Measurements from ENCODE around the gene PARD3B.

The PARD3B gene

DNA sequence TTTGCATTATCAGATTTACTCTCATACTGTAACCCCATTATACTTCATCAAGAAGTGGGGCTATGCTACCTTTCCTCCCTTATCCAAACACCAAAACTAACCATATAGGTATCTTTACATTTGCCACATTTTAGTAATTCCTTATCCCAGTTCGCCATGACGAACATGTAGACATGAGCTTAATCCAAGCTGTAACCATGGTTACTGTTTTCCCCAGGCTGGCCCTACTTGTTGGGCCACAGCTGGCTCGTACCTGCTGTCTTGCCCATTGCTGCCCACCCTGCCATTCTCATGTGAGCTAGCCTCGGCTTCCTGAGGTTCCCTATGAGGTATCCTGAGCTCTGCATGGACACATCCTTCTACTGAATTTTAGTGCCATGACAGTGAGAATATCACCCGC, 117.7 kb downstream of the PARD3B start:
- DNase-seq = no peak

DNA sequence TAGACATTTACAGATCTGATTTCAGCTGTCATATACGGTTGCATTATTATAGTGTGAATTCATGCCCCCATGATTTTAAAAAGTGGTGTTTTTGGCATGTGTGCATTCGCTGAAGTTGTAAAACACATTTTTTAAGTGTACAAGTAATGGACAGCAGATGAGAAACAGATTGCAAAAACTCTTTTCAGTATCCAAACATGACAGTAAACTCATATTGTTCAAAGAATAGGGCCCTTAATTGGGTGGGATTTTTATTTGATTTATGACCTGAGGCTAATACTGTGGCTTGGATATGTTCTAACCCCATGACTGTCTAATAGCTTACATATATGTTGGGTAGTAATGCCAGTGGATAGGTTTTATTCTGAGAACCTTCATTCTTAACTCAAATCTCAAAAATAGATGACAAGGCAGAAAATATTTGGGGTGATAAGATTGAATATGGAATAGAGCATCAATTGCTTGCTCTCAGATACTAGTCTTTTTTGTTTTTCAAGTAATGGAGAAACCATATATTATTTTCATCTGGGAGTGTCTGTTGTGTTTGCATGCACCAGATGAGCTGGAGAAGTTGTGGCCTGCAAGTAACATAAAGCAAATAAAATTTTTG, 118.6 kb downstream of the PARD3B start:
- DNase-seq = no peak

- no peak for DNase-seq
Observed at GRCh38 chr2:204664708-204665121, 119.4 kb downstream of the PARD3B start.

GRCh38 chr2:204665207-204665606, 119.9 kb downstream of the PARD3B start:
- no peak for DNase-seq

- no peak for DNase-seq
Observed at GRCh38 chr2:204665771-204666170, 120.5 kb downstream of the PARD3B start.

GRCh38 chr2:204667990-204668389, 122.7 kb downstream of the PARD3B start:
- DNase-seq = no peak

DNA sequence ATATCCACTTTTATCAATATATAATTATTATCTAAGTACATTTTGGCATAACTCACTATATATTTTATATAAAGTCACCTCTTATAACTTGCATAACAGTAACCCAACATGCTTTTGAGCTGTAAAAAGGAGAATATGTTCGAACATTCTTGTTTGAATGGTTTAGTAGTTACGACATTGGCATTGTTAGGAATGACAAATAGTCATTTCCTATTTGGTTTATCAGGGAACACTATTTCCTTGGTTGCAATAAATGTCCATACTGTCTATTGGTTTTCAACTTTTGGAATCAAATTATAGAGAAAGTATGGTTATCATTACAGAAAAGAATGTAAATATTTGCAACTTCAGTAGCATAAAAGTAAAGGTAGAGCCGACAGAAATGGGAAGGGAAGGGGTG, 124.1 kb downstream of the PARD3B start:
- DNase-seq = no peak

DNA sequence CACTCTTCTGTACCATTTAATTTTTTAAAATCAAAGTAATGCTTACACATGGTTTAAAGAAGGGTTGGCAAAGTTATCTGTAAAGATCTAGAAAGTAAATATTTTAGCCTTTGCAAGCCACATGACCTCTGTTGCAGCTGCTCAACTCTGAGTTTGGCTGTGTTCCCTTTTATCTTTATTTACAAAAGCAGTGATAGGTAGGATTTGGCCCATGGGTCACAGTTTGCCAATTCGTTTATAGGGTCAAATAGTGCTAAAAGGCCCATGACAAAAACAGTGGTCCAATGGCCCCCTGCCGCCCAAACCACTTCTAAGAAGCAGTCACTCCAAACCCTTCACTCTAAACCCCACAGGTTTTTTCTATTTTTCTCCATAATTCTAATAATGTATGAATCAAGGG, 124.8 kb downstream of the PARD3B start:
- no peak for DNase-seq

DNA sequence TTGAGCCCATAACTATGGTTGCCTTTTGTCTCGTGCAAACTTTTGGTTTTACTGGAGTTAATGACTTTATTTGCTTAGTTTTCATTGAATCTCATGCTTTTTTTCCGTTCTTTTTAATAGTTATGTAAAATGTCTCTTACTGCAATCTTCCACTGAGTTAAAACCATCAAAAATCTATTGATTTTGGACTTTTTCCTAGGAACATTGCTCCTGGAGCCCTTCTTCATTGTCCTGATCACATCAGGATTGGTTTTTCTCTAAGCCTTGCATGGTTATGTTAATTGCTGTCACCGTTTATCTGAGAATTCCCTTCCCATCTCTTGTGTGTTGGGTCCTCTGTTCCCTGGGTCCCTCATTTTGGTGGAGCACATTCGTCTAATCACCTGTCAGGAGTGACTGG, 125.5 kb downstream of the PARD3B start:
- DNase-seq = no peak

GRCh38 chr2:204672772-204673171, 127.5 kb downstream of the PARD3B start:
- DNase-seq = no peak

DNA sequence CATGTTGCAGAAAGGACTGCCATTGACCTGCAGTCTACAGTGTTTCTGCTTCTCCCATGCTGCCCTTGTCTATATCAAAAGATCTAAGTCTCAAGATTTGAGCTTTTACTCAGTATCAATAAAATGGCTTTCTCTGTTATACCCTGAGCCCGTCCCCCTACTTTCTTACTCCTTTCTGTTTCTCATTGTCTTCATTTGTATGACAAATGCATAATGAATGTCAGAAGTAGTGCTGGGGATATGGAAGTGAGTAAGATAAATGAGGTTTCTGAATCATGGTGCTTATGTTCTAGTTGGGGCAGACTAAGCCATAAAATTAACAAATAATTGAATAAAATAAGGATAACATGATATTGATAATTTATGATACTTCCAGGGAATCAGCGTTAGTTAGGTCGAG, 128.6 kb downstream of the PARD3B start:
- no peak for DNase-seq

GRCh38 chr2:204678031-204678430, 132.8 kb downstream of the PARD3B start:
- no peak for DNase-seq

DNA sequence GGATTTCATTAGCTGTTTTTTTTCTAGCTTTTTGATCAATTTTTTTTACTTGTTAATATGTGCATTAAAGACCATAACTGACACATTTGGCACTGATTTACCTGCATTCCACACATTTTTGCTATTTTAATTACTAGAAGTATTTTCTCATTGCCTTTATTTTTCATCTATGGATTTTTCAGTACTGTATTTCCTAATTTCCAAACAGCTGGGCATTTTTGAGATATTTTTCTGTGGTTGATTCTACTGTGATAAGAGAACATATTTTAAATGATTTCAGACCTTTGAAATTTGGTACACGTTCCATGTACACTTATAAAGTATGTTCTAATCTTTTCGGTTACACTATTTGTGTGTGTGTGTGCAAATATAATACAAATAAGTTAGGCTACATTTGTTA, 135.3 kb downstream of the PARD3B start:
- no peak for DNase-seq

GRCh38 chr2:204681412-204681811, 136.1 kb downstream of the PARD3B start:
- no peak for DNase-seq

DNA sequence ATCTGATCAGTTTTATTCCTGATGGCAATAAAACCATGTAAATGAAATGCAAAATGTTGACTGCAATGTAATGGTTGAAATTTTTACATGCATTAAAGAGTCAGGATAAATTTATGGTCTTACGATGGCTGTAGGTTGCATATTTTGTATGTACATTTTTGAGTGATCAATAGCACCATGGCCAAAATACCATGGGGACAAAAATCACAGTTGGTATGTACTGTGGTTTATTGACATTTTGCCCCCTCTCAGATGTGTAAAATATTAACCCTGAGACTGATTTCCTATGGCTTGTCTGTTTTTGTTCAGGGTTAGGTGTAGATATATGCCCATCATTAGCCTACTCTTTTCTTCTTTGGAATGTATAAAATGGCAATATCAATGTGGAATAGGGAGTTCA, 138.1 kb downstream of the PARD3B start:
- no peak for DNase-seq

DNA sequence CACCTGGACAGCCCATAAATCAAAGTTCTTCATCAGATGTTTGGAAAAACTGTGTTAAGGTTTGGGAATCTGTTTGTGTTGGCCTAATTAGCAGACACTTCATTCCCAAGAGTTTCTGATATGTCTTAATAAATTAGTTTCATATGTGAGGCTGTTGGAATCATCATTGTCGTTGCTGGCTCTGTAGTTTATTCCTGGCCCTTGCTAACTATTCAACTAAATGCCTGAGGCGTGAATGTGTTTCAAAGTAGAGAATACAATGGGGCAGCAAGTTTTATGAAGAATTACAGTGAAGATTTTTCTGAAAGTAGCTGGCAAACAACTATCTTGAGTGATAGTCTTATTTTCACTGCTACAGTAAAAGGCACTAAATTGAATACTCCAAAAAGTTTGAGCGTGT, 141.1 kb downstream of the PARD3B start:
- DNase-seq = no peak

- no peak for DNase-seq
Observed at GRCh38 chr2:204687776-204688175, 142.5 kb downstream of the PARD3B start.

- peak; percentile 48 for DNase-seq
Observed at GRCh38 chr2:204691911-204692510, 146.7 kb downstream of the PARD3B start.

DNA sequence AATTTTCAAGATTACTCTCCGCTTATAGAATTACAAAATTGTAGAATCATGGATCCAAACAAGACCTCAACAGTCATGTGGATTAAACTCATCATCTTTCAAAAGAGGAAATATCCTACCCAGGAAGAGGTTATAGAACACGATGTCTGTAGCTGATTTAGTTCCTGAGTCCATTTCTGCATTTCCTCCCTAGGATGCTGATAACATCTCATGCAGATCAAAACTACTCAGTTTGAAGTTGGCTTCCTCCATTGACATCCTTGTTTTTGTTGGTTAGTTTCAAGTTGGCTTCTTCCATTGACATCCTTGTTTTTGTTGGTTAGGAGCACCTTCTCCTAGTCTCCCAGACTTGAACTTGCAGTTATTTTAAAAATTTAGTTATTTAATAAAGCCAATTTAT, 147.5 kb downstream of the PARD3B start:
- no peak for DNase-seq

DNA sequence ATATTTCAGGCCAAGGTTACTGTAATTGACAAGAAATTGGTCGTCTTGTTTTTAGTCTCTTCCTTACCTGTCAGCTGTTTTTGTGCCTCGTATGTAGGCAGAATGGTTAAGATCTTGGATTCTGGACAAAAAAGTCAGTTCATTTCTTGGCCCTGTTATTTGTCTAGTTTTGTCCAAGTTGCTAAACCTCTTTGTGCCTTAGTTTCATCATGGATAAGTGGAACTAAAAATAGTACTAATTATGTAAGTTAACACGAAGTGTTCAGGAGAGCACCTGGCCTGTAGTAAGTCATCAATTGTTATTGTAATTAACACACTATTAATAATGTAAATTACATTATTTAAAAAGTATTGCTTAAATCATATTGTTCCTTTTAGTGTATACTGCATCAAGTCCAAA, 148.0 kb downstream of the PARD3B start:
- DNase-seq = no peak

GRCh38 chr2:204695506-204695905, 150.2 kb downstream of the PARD3B start:
- no peak for DNase-seq

GRCh38 chr2:204696124-204696523, 150.8 kb downstream of the PARD3B start:
- no peak for DNase-seq

GRCh38 chr2:204705243-204705932, 160.1 kb downstream of the PARD3B start:
- DNase-seq = no peak

DNA sequence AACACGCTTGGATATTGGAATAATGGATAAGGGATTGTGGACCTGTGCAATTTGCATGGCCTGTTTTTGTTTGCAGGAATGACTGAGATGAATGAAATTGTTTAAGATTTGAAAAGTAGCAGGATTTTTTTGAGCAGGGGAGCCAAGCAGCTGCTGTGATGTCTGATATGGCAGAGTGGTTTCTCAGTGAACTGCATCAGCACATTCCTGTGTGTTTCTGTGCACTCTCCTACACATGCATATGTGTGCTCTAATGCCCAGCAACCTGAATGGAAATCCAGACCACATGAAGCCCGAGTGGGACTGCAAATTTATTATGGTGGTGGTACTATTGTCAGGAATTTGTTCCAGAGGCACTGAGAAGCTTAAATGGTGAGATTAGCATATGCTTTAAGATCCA, 161.7 kb downstream of the PARD3B start:
- no peak for DNase-seq

DNA sequence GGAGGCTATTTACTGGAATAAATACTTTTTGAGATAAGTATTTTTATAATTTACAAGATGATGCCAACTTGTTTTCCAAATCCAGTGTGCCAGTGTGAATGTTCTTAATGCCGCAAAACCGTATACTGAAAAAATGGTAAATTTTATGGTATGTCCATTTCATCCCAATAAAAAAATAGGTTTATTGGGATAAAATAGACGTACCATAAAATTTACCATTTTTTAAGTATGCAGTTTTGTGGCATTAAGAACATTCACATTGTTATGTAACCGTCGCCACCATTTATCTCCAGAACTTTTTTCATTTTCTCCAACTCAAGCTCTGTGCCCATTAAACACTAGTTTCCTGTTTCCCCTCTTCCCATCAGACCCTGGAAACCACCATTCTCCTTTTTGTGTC, 167.9 kb downstream of the PARD3B start:
- no peak for DNase-seq

All from KG1 (cell line).